SK-N-SH (cell line): ENCODE results near the gene TRMT1L. TPM values are rescaled to one million over a fixed set of nuclear protein-coding genes. Genes with fewer than 3 reads are reported as not detected.

Experiments
- CTCF ChIA-PET: fragments of 300-600, 350-600 bp; formaldehyde crosslinking; extraction: SDS; loops from one replicate; lab custom pipeline; 2021; lab: Yijun Ruan, JAX
- POLR2A ChIA-PET: fragments of 350-600 bp; sonication (Branson Sonifier 250); formaldehyde crosslinking; extraction: SDS; loops from one replicate; lab custom pipeline; 2020; ENCODE audit warnings: antibody characterized with exemption, inconsistent platforms; lab: Yijun Ruan, JAX
- DNase-seq: peaks from one replicate; pipeline ENCODE4 v3.0.0; 2012
- H2AFZ ChIP-seq: fragments of 200-600 bp; sonication (generic); 2 replicates; pipeline ENCODE4 v1.8.1; 2016; ENCODE audit warnings: antibody characterized with exemption, mild to moderate bottlenecking, low read depth
- H3F3A ChIP-seq: fragments of 200-600 bp; sonication (generic); replicated peaks from 2 replicates; pipeline ENCODE3; 2016; ENCODE audit warnings: antibody characterized with exemption, mild to moderate bottlenecking; ENCODE audit not compliant: insufficient read depth
- H3K27ac ChIP-seq, 2 experiments: fragments of 200-500 bp in 1 of 2; fragments of 200-600 bp in 1 of 2; sonication (Bioruptor generic) in 1 of 2; sonication (generic), shearing (Covaris generic) in 1 of 2; 2 replicates each; pipeline versions ENCODE4 v1.5.1 to v1.6.1; 2014 to 2016; ENCODE audit warnings: low read depth in 2 of 2, inconsistent platforms in 1 of 2, low read length in 1 of 2, mild to moderate bottlenecking in 1 of 2, mixed read lengths in 1 of 2
- H3K27me3 ChIP-seq: fragments of 200-600 bp; sonication (generic), shearing (Covaris generic); 2 replicates; pipeline ENCODE4 v1.6.1; 2016; ENCODE audit warnings: mixed run types; ENCODE audit not compliant: insufficient read depth
- H3K36me3 ChIP-seq, 2 experiments: fragments of 200-500 bp in 1 of 2; fragments of 200-600 bp in 1 of 2; sonication (Bioruptor generic) in 1 of 2; sonication (generic) in 1 of 2; replicated peaks in 1 of 2; 2 replicates each; pipeline versions ENCODE3 to v1.5.1; 2014 to 2016; ENCODE audit warnings: low read length in 1 of 2, mild to moderate bottlenecking in 1 of 2; ENCODE audit not compliant: insufficient read depth in 2 of 2, control insufficient read depth in 1 of 2
- H3K4me1 ChIP-seq, 2 experiments: fragments of 200-500 bp in 1 of 2; fragments of 200-600 bp in 1 of 2; sonication (Bioruptor generic) in 1 of 2; sonication (generic), shearing (Covaris generic) in 1 of 2; 2 replicates each; pipeline versions ENCODE4 v1.5.1 to v1.6.1; 2014 to 2016; ENCODE audit warnings: low read depth in 1 of 2, low read length in 1 of 2, mixed run types in 1 of 2; ENCODE audit not compliant: insufficient read depth in 2 of 2, control insufficient read depth in 1 of 2
- H3K4me2 ChIP-seq: fragments of 200-600 bp; sonication (generic), shearing (Covaris generic); 2 replicates; pipeline ENCODE4 v1.6.1; 2017; ENCODE audit warnings: mixed run types
- H3K4me3 ChIP-seq, 2 experiments: fragments of 200-500 bp in 1 of 2; fragments of 200-600 bp in 1 of 2; sonication (Bioruptor generic) in 1 of 2; sonication (generic), shearing (Covaris generic) in 1 of 2; 2 replicates each; pipeline versions ENCODE4 v1.5.1 to v1.8.1; 2014 to 2016; ENCODE audit warnings: low read depth in 2 of 2, inconsistent platforms in 1 of 2, low read length in 1 of 2, mild to moderate bottlenecking in 1 of 2, mixed read lengths in 1 of 2, moderate library complexity in 1 of 2
- H3K79me2 ChIP-seq: fragments of 200-600 bp; sonication (generic); 2 replicates; pipeline ENCODE4 v1.8.1; 2017; ENCODE audit warnings: mild to moderate bottlenecking; ENCODE audit not compliant: insufficient read depth
- H3K9ac ChIP-seq: fragments of 200-600 bp; sonication (generic); 2 replicates; pipeline ENCODE4 v1.6.1; 2017; ENCODE audit warnings: mixed run types
- H3K9me2 ChIP-seq: fragments of 200-600 bp; sonication (generic); 2 replicates; pipeline ENCODE4 v1.6.1; 2017; ENCODE audit warnings: mixed run types
- H3K9me3 ChIP-seq: fragments of 200-600 bp; sonication (generic); 2 replicates; pipeline ENCODE4 v1.6.1; 2017; ENCODE audit warnings: mixed run types, mild to moderate bottlenecking, moderate library complexity
- H4K20me1 ChIP-seq: fragments of 200-600 bp; sonication (generic); 2 replicates; pipeline ENCODE4 v1.6.1; 2017; ENCODE audit warnings: mild to moderate bottlenecking, mixed run types; ENCODE audit not compliant: insufficient read depth
- CHD2 ChIP-seq: fragments of 150-350 bp; IDR thresholded peaks from 2 replicates; pipeline ENCODE4 v1.6.1; 2018; ENCODE audit warnings: low read length; ENCODE audit not compliant: partially characterized antibody
- ELF1 ChIP-seq: IDR thresholded peaks from 2 replicates; pipeline ENCODE4 v1.4.0; 2012
- EP300 ChIP-seq, 2 experiments: IDR thresholded peaks; 2 replicates each; pipeline versions ENCODE4 v1.4.0 to v1.6.1; 2012; ENCODE audit warnings: borderline replicate concordance in 1 of 2, low read depth in 1 of 2, low read length in 1 of 2
- FOSL2 ChIP-seq: IDR thresholded peaks from 2 replicates; pipeline ENCODE4 v1.4.0; 2012; ENCODE audit warnings: low read depth, mild to moderate bottlenecking, moderate library complexity, borderline replicate concordance
- FOXM1 ChIP-seq: IDR thresholded peaks from 2 replicates; pipeline ENCODE4 v1.4.0; 2012; ENCODE audit warnings: low read depth, mild to moderate bottlenecking
- GABPA ChIP-seq: IDR thresholded peaks from 2 replicates; pipeline ENCODE4 v1.4.0; 2012; ENCODE audit warnings: low read depth, mild to moderate bottlenecking
- GATA2 ChIP-seq: sonication (generic); formaldehyde crosslinking; IDR thresholded peaks from 2 replicates; pipeline ENCODE4 v1.5.0; 2020; ENCODE audit warnings: mild to moderate bottlenecking, missing genetic modification reagents
- JUND ChIP-seq: IDR thresholded peaks from 2 replicates; pipeline ENCODE4 v1.4.0; 2012
- MEF2A ChIP-seq: IDR thresholded peaks from 2 replicates; pipeline ENCODE4 v1.4.0; 2012; ENCODE audit warnings: low read depth, borderline replicate concordance
- NFIC ChIP-seq: IDR thresholded peaks from 2 replicates; pipeline ENCODE4 v1.4.0; 2012; ENCODE audit warnings: borderline replicate concordance
- NRF1 ChIP-seq: IDR thresholded peaks from 2 replicates; pipeline ENCODE4 v1.6.1; 2012; ENCODE audit warnings: low read depth, mild to moderate bottlenecking, low read length
- RAD21 ChIP-seq: IDR thresholded peaks from 2 replicates; pipeline ENCODE4 v1.6.1; 2012; ENCODE audit warnings: mild to moderate bottlenecking, low read length
- RCOR1 ChIP-seq: fragments of 150-350 bp; IDR thresholded peaks from 2 replicates; pipeline ENCODE4 v1.6.1; 2017; ENCODE audit warnings: antibody characterized with exemption, low read length
- RXRA ChIP-seq: IDR thresholded peaks from 2 replicates; pipeline ENCODE4 v1.4.0; 2012; ENCODE audit warnings: low read depth, mild to moderate bottlenecking, borderline replicate concordance
- SIN3A ChIP-seq: IDR thresholded peaks from 2 replicates; pipeline ENCODE4 v1.6.1; 2012; ENCODE audit warnings: low read depth, mild to moderate bottlenecking, low read length, moderate library complexity, borderline replicate concordance
- SMC3 ChIP-seq: IDR thresholded peaks from 2 replicates; pipeline ENCODE4 v1.6.1; 2012; ENCODE audit warnings: low read depth, low read length, improper control_type of control experiment
- TCF12 ChIP-seq: IDR thresholded peaks from 2 replicates; pipeline ENCODE4 v1.4.0; 2012
- YY1 ChIP-seq: IDR thresholded peaks from 2 replicates; pipeline ENCODE4 v1.4.0; 2012; ENCODE audit warnings: low read depth, mild to moderate bottlenecking
- WGBS: methylation state at CpG from one replicate; pipeline ENCODE4 v1.1.6; 2017; ENCODE audit warnings: low lambda C conversion rate; 5-methylcytosine and 5-hydroxymethylcytosine counted together
- polyA plus RNA-seq, 3 experiments: library from polyadenylated mRNA; depleted of rRNA; stranded (reverse); fragments of >200 nt; gene quantifications; 2 replicates each; pipeline ENCODE4 v1.2.3, GENCODE V29; 2012
- TF ChIP-seq, protein P1 (sequence below): fragments of 150-350 bp; IDR thresholded peaks from 2 replicates; pipeline ENCODE4 v1.6.1; 2016; ENCODE audit warnings: mild to moderate bottlenecking, low read depth, low read length
- TF ChIP-seq, protein P2 (sequence below): IDR thresholded peaks from 2 replicates; pipeline ENCODE4 v1.4.0; 2012; ENCODE audit warnings: low read depth, borderline replicate concordance
- TF ChIP-seq, protein P3 (sequence below): IDR thresholded peaks from 2 replicates; pipeline ENCODE4 v1.4.0; 2012; ENCODE audit warnings: low read depth
- TF ChIP-seq, protein P4 (sequence below): IDR thresholded peaks from 2 replicates; pipeline ENCODE4 v1.4.0; 2012; ENCODE audit warnings: low read depth, borderline replicate concordance
- TF ChIP-seq, protein P5 (sequence below): IDR thresholded peaks from 2 replicates; pipeline ENCODE4; 2012
- TF ChIP-seq, protein P6 (sequence below): fragments of 200-600 bp; sonication (generic); IDR thresholded peaks from 2 replicates; pipeline ENCODE4 v1.6.1; 2017; ENCODE audit warnings: antibody characterized with exemption, mild to moderate bottlenecking, moderate library complexity

Gene TRMT1L, protein sequence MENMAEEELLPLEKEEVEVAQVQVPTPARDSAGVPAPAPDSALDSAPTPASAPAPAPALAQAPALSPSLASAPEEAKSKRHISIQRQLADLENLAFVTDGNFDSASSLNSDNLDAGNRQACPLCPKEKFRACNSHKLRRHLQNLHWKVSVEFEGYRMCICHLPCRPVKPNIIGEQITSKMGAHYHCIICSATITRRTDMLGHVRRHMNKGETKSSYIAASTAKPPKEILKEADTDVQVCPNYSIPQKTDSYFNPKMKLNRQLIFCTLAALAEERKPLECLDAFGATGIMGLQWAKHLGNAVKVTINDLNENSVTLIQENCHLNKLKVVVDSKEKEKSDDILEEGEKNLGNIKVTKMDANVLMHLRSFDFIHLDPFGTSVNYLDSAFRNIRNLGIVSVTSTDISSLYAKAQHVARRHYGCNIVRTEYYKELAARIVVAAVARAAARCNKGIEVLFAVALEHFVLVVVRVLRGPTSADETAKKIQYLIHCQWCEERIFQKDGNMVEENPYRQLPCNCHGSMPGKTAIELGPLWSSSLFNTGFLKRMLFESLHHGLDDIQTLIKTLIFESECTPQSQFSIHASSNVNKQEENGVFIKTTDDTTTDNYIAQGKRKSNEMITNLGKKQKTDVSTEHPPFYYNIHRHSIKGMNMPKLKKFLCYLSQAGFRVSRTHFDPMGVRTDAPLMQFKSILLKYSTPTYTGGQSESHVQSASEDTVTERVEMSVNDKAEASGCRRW
- polyA plus RNA-seq (2012; rRNA removed) = 12.2 and 13.0 TPM in 2 replicates
- 16.5 and 16.9 TPM in 2 replicates for polyA plus RNA-seq (2012; cell fraction: cytosol; rRNA removed)
- 6.1 and 13.7 TPM in 2 replicates for polyA plus RNA-seq (2012; cell fraction: nucleus; rRNA removed)

DNA sequence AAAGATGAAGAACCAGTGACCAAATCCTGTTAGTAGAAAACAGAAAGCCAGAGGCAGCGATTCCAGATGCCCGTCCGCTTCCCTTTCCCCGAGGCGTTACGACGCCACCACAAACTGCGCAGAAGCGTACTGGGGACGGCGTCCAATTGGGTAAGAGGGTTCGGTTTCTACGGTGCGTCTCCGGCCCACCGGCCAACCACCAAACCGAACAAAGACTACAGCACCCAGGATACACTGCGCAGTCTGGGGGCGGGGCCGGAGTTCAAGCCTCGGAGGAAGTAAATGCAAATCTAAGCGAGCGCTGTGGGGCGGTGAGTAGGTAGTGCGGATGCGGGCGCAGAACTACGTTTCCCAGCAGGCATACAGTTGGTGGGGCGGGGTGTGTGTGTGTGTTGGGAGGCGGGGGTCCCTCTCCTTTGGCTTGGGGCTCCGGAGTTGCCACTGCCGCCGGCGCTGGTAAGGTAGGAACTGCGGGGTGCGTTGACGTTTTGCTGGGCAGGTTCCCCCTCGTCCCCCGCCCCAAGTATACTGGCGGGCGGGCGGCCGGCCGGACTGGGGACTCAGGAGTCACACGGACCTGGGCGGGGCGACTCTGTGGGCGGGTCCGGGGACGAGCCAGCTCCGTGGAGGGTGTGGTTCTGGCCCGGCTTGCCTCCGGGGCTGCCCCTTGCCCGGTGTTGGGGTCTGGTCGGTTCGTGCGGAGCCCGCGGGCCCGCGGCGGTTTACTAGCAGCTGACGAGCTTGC is at the start of gene TRMT1L, which contains the start of gene SWT1:
TSS of gene TRMT1L (minus strand) at position 100 of the 745 bp plus-strand sequence. CDS start 241 bp downstream, outside the sequence.
TSS of gene SWT1 (plus strand) at position 314 of the 745 bp plus-strand sequence. CDS start 3,675 bp downstream, outside the sequence.
- ChIA-PET CTCF (interaction anchor here (2.3 to 8.7 kb wide), 2 partner anchors 12 to 351 kb away, joined by 8 to 75 read pairs; no protein-coding TSS in a partner anchor), POLR2A (interaction anchor here (1.0 to 2.4 kb wide), 2 partner anchors 111 to 159 kb away, joined by 4 to 15 read pairs; partner anchors contain the start of gene RNF2)
- Histone ChIP-seq H3K9me2 (no peaks in the 10 kb centered on the region), H3K79me2 (peaks cover 43% of the 10 kb centered on the region), H3K4me1 (peaks cover 8 to 23% of the 10 kb centered on the region in 2 experiments; a peak in 3 of 4 replicates), H3K9me3 (no peaks in the 10 kb centered on the region), H3K4me3 (peak within 1 kb of the TSS; percentile 92 to 94), H3F3A (peaks cover 5% of the 10 kb centered on the region), H3K36me3 (peaks cover 0 to 1% of the 10 kb centered on the region in 2 experiments), H3K9ac (peak within 1 kb of the TSS; percentile 89), H3K27me3 (no peaks in the 10 kb centered on the region), H2AFZ (peak within 1 kb of the TSS; percentile 97), H3K4me2 (peak within 1 kb of the TSS; percentile 91), H3K27ac (peak within 1 kb of the TSS; percentile 93 to 100), H4K20me1 (no peaks in the 10 kb centered on the region)
- under 1% methylated on average over 30 of the region's 63 CpGs for WGBS
- DNase-seq = peak; percentile 92
- TF ChIP-seq JUND (no peak), EP300 (IDR thresholded peaks at IDR 0.05; ENCODE audit: borderline replicate concordance in 1 of 2, low read depth in 1 of 2, low read length in 1 of 2) (no peak), RAD21 (no peak), GATA2 (CRISPR knock-in tag) (no peak), MEF2A (no peak), RXRA (no peak), SMC3 (no peak), GABPA (peak; percentile 87), RCOR1 (no peak), FOSL2 (peak; percentile 7; the same call in 1 of the 2 replicates), YY1 (no peak), FOXM1 (no peak), ELF1 (peak; percentile 82), TCF12 (no peak; the same call in 1 of the 2 replicates), NRF1 (peak; percentile 68), CHD2 (peak; percentile 90), NFIC (no peak), SIN3A (no peak; the same call in 1 of the 2 replicates)
- TF ChIP-seq, protein P1, sequence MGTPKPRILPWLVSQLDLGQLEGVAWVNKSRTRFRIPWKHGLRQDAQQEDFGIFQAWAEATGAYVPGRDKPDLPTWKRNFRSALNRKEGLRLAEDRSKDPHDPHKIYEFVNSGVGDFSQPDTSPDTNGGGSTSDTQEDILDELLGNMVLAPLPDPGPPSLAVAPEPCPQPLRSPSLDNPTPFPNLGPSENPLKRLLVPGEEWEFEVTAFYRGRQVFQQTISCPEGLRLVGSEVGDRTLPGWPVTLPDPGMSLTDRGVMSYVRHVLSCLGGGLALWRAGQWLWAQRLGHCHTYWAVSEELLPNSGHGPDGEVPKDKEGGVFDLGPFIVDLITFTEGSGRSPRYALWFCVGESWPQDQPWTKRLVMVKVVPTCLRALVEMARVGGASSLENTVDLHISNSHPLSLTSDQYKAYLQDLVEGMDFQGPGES = no peak
- TF ChIP-seq, protein P2, sequence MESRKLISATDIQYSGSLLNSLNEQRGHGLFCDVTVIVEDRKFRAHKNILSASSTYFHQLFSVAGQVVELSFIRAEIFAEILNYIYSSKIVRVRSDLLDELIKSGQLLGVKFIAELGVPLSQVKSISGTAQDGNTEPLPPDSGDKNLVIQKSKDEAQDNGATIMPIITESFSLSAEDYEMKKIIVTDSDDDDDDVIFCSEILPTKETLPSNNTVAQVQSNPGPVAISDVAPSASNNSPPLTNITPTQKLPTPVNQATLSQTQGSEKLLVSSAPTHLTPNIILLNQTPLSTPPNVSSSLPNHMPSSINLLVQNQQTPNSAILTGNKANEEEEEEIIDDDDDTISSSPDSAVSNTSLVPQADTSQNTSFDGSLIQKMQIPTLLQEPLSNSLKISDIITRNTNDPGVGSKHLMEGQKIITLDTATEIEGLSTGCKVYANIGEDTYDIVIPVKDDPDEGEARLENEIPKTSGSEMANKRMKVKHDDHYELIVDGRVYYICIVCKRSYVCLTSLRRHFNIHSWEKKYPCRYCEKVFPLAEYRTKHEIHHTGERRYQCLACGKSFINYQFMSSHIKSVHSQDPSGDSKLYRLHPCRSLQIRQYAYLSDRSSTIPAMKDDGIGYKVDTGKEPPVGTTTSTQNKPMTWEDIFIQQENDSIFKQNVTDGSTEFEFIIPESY = no peak
- TF ChIP-seq, protein P3, sequence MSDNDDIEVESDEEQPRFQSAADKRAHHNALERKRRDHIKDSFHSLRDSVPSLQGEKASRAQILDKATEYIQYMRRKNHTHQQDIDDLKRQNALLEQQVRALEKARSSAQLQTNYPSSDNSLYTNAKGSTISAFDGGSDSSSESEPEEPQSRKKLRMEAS = no peak
- TF ChIP-seq, protein P4, sequence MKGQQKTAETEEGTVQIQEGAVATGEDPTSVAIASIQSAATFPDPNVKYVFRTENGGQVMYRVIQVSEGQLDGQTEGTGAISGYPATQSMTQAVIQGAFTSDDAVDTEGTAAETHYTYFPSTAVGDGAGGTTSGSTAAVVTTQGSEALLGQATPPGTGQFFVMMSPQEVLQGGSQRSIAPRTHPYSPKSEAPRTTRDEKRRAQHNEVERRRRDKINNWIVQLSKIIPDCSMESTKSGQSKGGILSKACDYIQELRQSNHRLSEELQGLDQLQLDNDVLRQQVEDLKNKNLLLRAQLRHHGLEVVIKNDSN = no peak
- TF ChIP-seq, protein P5, sequence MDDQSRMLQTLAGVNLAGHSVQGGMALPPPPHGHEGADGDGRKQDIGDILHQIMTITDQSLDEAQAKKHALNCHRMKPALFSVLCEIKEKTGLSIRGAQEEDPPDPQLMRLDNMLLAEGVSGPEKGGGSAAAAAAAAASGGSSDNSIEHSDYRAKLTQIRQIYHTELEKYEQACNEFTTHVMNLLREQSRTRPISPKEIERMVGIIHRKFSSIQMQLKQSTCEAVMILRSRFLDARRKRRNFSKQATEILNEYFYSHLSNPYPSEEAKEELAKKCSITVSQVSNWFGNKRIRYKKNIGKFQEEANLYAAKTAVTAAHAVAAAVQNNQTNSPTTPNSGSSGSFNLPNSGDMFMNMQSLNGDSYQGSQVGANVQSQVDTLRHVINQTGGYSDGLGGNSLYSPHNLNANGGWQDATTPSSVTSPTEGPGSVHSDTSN = no peak
- TF ChIP-seq, protein P6, sequence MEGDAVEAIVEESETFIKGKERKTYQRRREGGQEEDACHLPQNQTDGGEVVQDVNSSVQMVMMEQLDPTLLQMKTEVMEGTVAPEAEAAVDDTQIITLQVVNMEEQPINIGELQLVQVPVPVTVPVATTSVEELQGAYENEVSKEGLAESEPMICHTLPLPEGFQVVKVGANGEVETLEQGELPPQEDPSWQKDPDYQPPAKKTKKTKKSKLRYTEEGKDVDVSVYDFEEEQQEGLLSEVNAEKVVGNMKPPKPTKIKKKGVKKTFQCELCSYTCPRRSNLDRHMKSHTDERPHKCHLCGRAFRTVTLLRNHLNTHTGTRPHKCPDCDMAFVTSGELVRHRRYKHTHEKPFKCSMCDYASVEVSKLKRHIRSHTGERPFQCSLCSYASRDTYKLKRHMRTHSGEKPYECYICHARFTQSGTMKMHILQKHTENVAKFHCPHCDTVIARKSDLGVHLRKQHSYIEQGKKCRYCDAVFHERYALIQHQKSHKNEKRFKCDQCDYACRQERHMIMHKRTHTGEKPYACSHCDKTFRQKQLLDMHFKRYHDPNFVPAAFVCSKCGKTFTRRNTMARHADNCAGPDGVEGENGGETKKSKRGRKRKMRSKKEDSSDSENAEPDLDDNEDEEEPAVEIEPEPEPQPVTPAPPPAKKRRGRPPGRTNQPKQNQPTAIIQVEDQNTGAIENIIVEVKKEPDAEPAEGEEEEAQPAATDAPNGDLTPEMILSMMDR = no peak
